ENCODE data around the gene MMP11. TPM values are rescaled to one million over a fixed set of nuclear protein-coding genes. Genes with fewer than 3 reads are reported as not detected.

MMP11 gene
- total RNA-seq, 2 donors from 2014 or later = 5.6 to 10.0 TPM

DNA sequence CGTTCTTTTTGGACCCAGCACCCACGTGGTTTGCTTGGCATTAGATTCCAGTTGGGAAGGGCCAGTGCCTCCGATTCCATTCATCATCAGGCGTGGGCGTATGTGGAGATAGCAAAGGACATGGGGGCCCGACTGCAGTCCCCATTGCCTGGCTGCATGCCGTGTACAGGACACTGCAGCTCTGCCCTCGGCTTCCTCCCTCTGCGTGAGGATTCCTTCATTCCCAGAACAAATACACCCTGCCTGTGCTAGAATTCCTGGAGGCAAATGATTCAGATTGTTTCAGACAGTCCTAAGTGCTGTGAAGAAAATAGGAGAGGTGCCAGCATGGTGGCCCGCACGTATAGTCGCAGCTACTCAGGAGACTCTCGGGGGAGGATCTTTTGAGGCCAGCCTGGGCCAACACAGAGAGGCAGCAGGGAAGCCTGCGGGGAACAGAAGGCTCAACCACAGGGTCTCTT lies 50.7 kb downstream of the MMP11 start:
- intact Hi-C loops (cut with DNase I) = no loop called here

DNA sequence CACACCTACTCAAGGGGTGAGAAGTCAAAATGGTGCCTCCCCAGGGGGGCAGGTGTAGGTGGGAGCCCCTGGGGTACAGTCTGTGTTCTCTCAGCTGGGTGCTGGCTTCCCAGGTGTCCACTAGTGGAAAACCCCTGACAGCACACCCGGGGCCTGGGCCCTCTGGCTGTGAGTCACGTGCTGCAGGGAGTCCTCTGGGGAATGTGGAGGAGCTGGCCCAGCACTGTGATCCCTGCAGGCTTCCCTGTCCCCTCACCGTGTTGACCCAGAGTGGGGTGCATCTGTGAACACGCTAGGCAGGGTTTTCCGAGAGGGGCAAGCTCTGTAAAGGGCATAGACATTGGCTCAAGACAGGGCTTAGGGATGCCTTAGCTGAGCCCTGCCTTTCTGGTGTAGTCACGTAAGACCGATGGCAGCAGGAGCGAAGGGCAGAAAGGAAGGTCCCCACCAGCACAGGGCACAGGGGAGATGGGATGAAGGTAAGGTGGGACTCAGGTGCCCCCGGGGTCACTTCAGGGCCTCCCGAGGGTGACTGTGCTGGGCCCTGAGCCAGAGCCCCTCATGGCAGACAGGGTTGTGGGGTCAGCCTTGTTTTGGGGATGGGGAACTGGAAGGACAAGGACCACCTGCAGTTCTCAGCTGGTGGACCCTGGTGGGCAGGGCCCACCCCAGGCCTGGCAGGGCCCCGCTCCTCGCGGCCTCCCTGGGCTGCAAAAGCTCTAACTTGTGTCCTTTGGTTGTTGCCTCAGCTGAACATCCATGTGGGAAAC lies 52.0 kb downstream of the MMP11 start:
- intact Hi-C loops (cut with DNase I) = no loop called here
- ATAC-seq = no peak
- DNase-seq = peak; percentile 24

More for the DNA sequence above, 50.7 kb downstream of the MMP11 start:
- ATAC-seq = peak; percentile 42 to 50
- peak; percentile 62 for DNase-seq

GRCh38 chr22:23825246-23825905 lies 52.7 kb downstream of the MMP11 start:
- no peak for ATAC-seq
- DNase-seq = peak; percentile 12
- intact Hi-C loops (cut with DNase I) = no loop called here

- intact Hi-C loops (cut with DNase I) = no loop called here
- peak in 1 of 2 donors; percentile 3 for ATAC-seq
Observed at GRCh38 chr22:23826510-23827350, 54.1 kb downstream of the MMP11 start.

GRCh38 chr22:23827351-23827995 lies 54.8 kb downstream of the MMP11 start:
- peak; percentile 15 for DNase-seq

More at GRCh38 chr22:23826510-23827350, 54.1 kb downstream of the MMP11 start:
- DNase-seq = peak; percentile 36

GRCh38 chr22:23828800-23829680 lies 56.4 kb downstream of the MMP11 start:
- peak; percentile 63 for DNase-seq
- intact Hi-C loops (cut with DNase I) = no loop called here
- peak; percentile 67 to 78 for ATAC-seq

More at GRCh38 chr22:23827351-23827995, 54.8 kb downstream of the MMP11 start:
- intact Hi-C loops (cut with DNase I) = no loop called here
- ATAC-seq = no peak

DNA sequence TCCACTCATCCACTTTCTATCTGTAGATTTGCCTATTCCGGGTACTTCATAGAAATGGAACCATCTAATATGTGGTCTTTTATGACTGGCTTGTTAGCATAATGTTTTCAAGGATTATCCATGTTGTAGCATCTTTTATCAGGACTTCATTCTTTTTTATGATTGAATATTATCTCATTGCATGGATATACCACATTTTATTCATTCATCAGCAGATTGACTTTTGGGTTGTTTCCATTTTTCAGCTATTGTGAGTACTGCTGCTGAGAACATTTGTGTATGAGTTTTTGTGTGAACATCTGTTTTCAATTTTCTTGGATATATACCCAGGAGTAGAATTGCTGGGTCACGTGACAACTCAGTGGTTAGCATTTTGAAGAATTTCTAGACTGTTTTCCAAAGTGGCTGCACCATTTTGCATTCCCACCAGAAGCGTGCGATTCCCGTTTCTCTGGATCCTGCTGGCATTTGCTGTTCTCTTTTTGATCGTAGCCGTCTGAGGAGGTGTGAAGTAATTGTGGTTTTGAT lies 57.3 kb downstream of the MMP11 start:
- intact Hi-C loops (cut with DNase I) = no loop called here
- DNase-seq = no peak

DNA sequence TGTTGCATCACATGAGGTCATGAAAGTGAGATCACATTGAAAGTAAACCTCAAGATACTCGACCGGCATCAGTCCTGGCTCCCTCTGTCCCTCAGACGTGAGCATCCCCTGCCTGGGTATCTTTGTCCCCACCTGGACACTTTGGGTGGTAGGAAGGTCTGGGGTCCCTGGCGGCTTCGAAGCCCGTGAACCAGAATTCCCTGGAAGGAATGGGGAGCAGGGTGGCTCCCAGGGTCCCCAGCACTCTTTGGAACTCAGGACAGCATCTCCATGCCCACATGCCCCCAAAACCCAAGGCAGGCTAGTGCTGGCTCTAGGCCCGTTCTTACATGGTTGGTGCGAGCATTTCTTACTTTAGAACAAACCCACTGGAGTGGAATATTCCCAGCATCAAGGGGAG lies 58.6 kb downstream of the MMP11 start:
- no peak for ATAC-seq
- DNase-seq = peak; percentile 3
- intact Hi-C loops (cut with DNase I) = no loop called here

More for the DNA sequence above, 57.3 kb downstream of the MMP11 start:
- ATAC-seq = no peak

GRCh38 chr22:23831781-23832180 lies 59.1 kb downstream of the MMP11 start:
- ATAC-seq (no peak), DNase-seq (peak; percentile 15)
- intact Hi-C loops (cut with DNase I) = no loop called here

- no peak for ATAC-seq
- intact Hi-C loops (cut with DNase I) = no loop called here
- DNase-seq = peak; percentile 16
Observed at GRCh38 chr22:23832226-23833016, 59.8 kb downstream of the MMP11 start.

DNA sequence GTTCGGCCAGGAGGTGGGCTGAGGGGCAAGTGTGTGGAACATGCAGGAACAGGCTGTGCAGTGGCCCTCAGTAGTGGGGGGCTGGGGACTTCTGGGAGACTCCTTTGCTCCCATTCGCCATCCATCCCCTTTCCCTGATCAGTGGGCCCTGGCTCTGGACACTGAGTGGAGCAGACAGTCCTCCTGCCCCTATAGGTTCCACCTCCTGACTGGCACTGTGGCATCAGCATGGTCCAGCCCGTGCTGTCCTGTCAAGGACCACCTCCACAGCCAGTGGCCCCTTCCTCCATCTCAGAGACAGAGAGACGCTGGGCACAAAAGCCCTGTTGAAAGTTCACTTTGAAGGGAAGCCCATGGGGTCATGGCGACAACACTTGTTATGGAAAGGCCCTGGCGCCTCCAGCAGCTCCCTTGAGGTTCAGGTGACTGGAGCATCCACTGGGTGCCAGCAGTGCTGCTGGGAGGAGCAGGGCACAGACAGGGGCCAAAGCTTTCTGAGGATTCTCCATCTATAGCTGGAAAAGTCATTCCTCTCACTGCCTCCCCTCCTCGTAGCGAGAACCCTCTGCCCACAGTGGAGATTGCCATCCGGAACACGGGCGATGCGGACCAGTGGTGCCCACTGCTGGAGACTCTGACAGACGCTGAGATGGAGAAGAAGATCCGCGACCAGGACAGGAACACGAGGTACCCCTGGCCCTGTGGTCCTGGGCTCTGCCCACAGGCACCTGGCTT lies 60.5 kb downstream of the MMP11 start:
- ATAC-seq = no peak
- intact Hi-C loops (cut with DNase I) = no loop called here
- DNase-seq = peak; percentile 24

Other genes starting within 250 kb of the MMP11 start
- gene IGLL1, start 192.6 kb upstream of the MMP11 start, total RNA-seq = not detected
- not detected for gene DRICH1, start 140.5 kb upstream of the MMP11 start, total RNA-seq
- under 1 TPM in 1 of 2 donors, not detected in 1; 0.44 TPM for gene RGL4, start 81.8 kb upstream of the MMP11 start, total RNA-seq
- gene ZNF70, start 21.7 kb upstream of the MMP11 start, total RNA-seq = 1 to 10 TPM; 4.9 to 5.6 TPM
- 1 to 10 TPM in 1 of 2 donors, under 1 TPM in 1; 0.53 to 1.3 TPM for gene VPREB3, start 18.4 kb upstream of the MMP11 start, total RNA-seq
- not detected for gene C22orf15, start 9.9 kb upstream of the MMP11 start, total RNA-seq
- 1,000 to 10,000 TPM in 1 of 2 donors, 100 to 1,000 TPM in 1; 958 to 1,106 TPM for gene CHCHD10, start 4.9 kb upstream of the MMP11 start, total RNA-seq
- 10 to 100 TPM; 46.6 to 54.8 TPM for gene SMARCB1, start 14.1 kb downstream of the MMP11 start, total RNA-seq
- 1 to 10 TPM; 5.8 to 6.5 TPM for gene DERL3, start 66.2 kb downstream of the MMP11 start, total RNA-seq
- gene SLC2A11, start 85.0 kb downstream of the MMP11 start, total RNA-seq = 10 to 100 TPM; 15.0 TPM
- 100 to 1,000 TPM; 292 to 347 TPM for gene MIF, start 121.5 kb downstream of the MMP11 start, total RNA-seq
- 1 to 10 TPM; 4.8 to 7.9 TPM for gene GSTT2B, start 188.3 kb downstream of the MMP11 start, total RNA-seq
- gene DDTL, start 194.0 kb downstream of the MMP11 start, total RNA-seq = 1 to 10 TPM; 1.3 to 2.1 TPM
- 100 to 1,000 TPM; 122 to 125 TPM for gene DDT, start 201.6 kb downstream of the MMP11 start, total RNA-seq
- under 1 TPM; 0.38 to 0.65 TPM for gene GSTT2, start 207.3 kb downstream of the MMP11 start, total RNA-seq
- not detected for gene GSTT4, start 232.6 kb downstream of the MMP11 start, total RNA-seq
- 10 to 100 TPM; 35.1 to 38.1 TPM for gene CABIN1, start 238.5 kb downstream of the MMP11 start, total RNA-seq